ENCODE measurements around the gene ZNF524.

The ZNF524 gene

GRCh38 chr19:55578031-55578760, 21.9 kb upstream of the ZNF524 start:
- no peak overlapping the region for H3K4me3 ChIP-seq (ENCODE audit: control insufficient read depth, low read depth, low read length)
- no peak for DNase-seq (ENCODE audit: low read depth)
- TF ChIP-seq CTCF (IDR thresholded peaks at IDR 0.05; ENCODE audit: control insufficient read depth, insufficient read depth, low read depth, low read length, missing control alignments), result no peak

GRCh38 chr19:55578761-55579747, 21.0 kb upstream of the ZNF524 start:
- no peak for DNase-seq (ENCODE audit: low read depth)
- H3K4me3 ChIP-seq (ENCODE audit: control insufficient read depth, low read depth, low read length), result peak overlapping the region; percentile 98
- no peak for TF ChIP-seq CTCF (IDR thresholded peaks at IDR 0.05; ENCODE audit: control insufficient read depth, insufficient read depth, low read depth, low read length, missing control alignments)

GRCh38 chr19:55579766-55580621, 20.1 kb upstream of the ZNF524 start:
- no peak for TF ChIP-seq CTCF (IDR thresholded peaks at IDR 0.05; ENCODE audit: control insufficient read depth, insufficient read depth, low read depth, low read length, missing control alignments)
- H3K4me3 ChIP-seq (ENCODE audit: control insufficient read depth, low read depth, low read length), result peak overlapping the region; percentile 98
- no peak for DNase-seq (ENCODE audit: low read depth)

- DNase-seq (ENCODE audit: low read depth), result peak; percentile 59
- TF ChIP-seq CTCF (IDR thresholded peaks at IDR 0.05; ENCODE audit: control insufficient read depth, insufficient read depth, low read depth, low read length, missing control alignments), result no peak
- H3K4me3 ChIP-seq (ENCODE audit: control insufficient read depth, low read depth, low read length), result peak within 1 kb of the TSS; percentile 98
These were observed 19.4 kb upstream of the ZNF524 start, which contains the start of gene ZNF579 for GRCh38 chr19:55580628-55581144. ZNF579 (minus strand) TSS chr19:55580848; CDS start chr19:55579639, 1,209 bp downstream.

- peak overlapping the region; percentile 98 for H3K4me3 ChIP-seq (ENCODE audit: control insufficient read depth, low read depth, low read length)
- no peak for TF ChIP-seq CTCF (IDR thresholded peaks at IDR 0.05; ENCODE audit: control insufficient read depth, insufficient read depth, low read depth, low read length, missing control alignments)
- no peak for DNase-seq (ENCODE audit: low read depth)
These were observed 18.8 kb upstream of the ZNF524 start for GRCh38 chr19:55581145-55581822.

All from AG09309 (cell line).